ENCODE data around the gene FCHSD1. TPM values are rescaled to one million over a fixed set of nuclear protein-coding genes. Genes with fewer than 3 reads are reported as not detected.
A peak's percentile ranks its signal among the peaks of the same experiment; 100 is the strongest.

The FCHSD1 gene
- polyA plus RNA-seq, 3 donors = 3.0 to 73.3 (median 3.4) TPM

GRCh38 chr5:141649056-141649688 lies 2.0 kb downstream of the FCHSD1 start:
- H3K4me3 Mint-ChIP-seq = no peak overlapping the region
- H3K27ac ChIP-seq (ENCODE audit: low read depth in 1 of 2, low read length in 2 of 2) = no peak overlapping the region
- H3K9me3 ChIP-seq (replicated peaks in 1 of 2; ENCODE audit: control insufficient read depth in 1 of 2, insufficient read depth in 1 of 2, low read length in 2 of 2) = no peaks in the 10 kb centered on the region
- H2AFZ ChIP-seq (ENCODE audit: insufficient read depth, low read depth, low read length, poor library complexity, severe bottlenecking) = no peak overlapping the region
- 96% methylated on average over 10 of the region's 17 CpGs for WGBS (ENCODE audit: insufficient coverage)
- peak overlapping the region in 1 of 7 donors; percentile 25 for H3K27ac Mint-ChIP-seq
- no peak for TF ChIP-seq CTCF (IDR thresholded peaks at IDR 0.05)
- H3K4me3 ChIP-seq (replicated peaks in 1 of 3; ENCODE audit: low read depth in 2 of 3, low read length in 3 of 3) = no peak overlapping the region
- H3K9me3 Mint-ChIP-seq = no peaks in the 10 kb centered on the region
- intact Hi-C loops (cut with micrococcal nuclease) = no loop called here
- H3K36me3 Mint-ChIP-seq = peaks cover 58 to 62% of the 10 kb centered on the region in 2 donors
- peaks cover 0 to 2% (median 0%) of the 10 kb centered on the region in 3 donors for H3K27me3 Mint-ChIP-seq (ENCODE audit: low read depth in 3 of 3)
- H3K27me3 ChIP-seq (ENCODE audit: control insufficient read depth in 2 of 2, insufficient read depth in 2 of 2, low read length in 2 of 2) = no peaks in the 10 kb centered on the region
- H3K4me1 ChIP-seq (ENCODE audit: control insufficient read depth in 1 of 2, insufficient read depth in 2 of 2, low read length in 2 of 2) = peaks cover 13 to 20% of the 10 kb centered on the region in 2 donors
- peaks cover 27% of the 10 kb centered on the region for H3K4me1 Mint-ChIP-seq
- H3K36me3 ChIP-seq (replicated peaks in 1 of 2; ENCODE audit: control insufficient read depth in 1 of 2, insufficient read depth in 2 of 2, low read length in 2 of 2) = peaks cover 44 to 59% of the 10 kb centered on the region in 2 donors
- no peak overlapping the region for H3K9ac ChIP-seq (ENCODE audit: insufficient read depth, low read length, poor library complexity, severe bottlenecking)
- no peak overlapping the region for H3K4me2 ChIP-seq (replicated peaks; ENCODE audit: extremely low read depth, low read length, poor library complexity, severe bottlenecking)
- no peaks in the 10 kb centered on the region for H4K20me1 ChIP-seq (ENCODE audit: insufficient read depth, low read length)
- H3K79me2 ChIP-seq (ENCODE audit: insufficient read depth, low read length) = no peaks in the 10 kb centered on the region
- no peak for DNase-seq

- Histone ChIP-seq H3K4me1 (ENCODE audit: control insufficient read depth in 1 of 2, insufficient read depth in 2 of 2, low read length in 2 of 2) (peaks cover 13 to 26% of the 10 kb centered on the region in 2 donors), H4K20me1 (ENCODE audit: insufficient read depth, low read length) (no peaks in the 10 kb centered on the region), H3K27ac (ENCODE audit: low read depth in 1 of 2, low read length in 2 of 2) (no peak overlapping the region), H3K27me3 (ENCODE audit: control insufficient read depth in 2 of 2, insufficient read depth in 2 of 2, low read length in 2 of 2) (no peaks in the 10 kb centered on the region), H3K9ac (ENCODE audit: insufficient read depth, low read length, poor library complexity, severe bottlenecking) (no peak overlapping the region), H3K79me2 (ENCODE audit: insufficient read depth, low read length) (no peaks in the 10 kb centered on the region), H3K4me2 (replicated peaks; ENCODE audit: extremely low read depth, low read length, poor library complexity, severe bottlenecking) (no peak overlapping the region), H3K36me3 (replicated peaks in 1 of 2; ENCODE audit: control insufficient read depth in 1 of 2, insufficient read depth in 2 of 2, low read length in 2 of 2) (peaks cover 36 to 56% of the 10 kb centered on the region in 2 donors), H3K4me3 (replicated peaks in 1 of 3; ENCODE audit: low read depth in 2 of 3, low read length in 3 of 3) (no peak overlapping the region), H2AFZ (ENCODE audit: insufficient read depth, low read depth, low read length, poor library complexity, severe bottlenecking) (no peak overlapping the region), H3K9me3 (replicated peaks in 1 of 2; ENCODE audit: control insufficient read depth in 1 of 2, insufficient read depth in 1 of 2, low read length in 2 of 2) (no peaks in the 10 kb centered on the region)
- intact Hi-C loops (cut with micrococcal nuclease) = no loop called here
- no peaks in the 10 kb centered on the region for H3K9me3 Mint-ChIP-seq
- WGBS (ENCODE audit: insufficient coverage) = 100% methylated on average over 1 of the region's 3 CpGs
- H3K36me3 Mint-ChIP-seq = peaks cover 53 to 54% of the 10 kb centered on the region in 2 donors
- H3K27ac Mint-ChIP-seq = no peak overlapping the region
- peaks cover 30% of the 10 kb centered on the region for H3K4me1 Mint-ChIP-seq
- TF ChIP-seq CTCF (IDR thresholded peaks at IDR 0.05) = no peak
- peaks cover 0 to 2% (median 0%) of the 10 kb centered on the region in 3 donors for H3K27me3 Mint-ChIP-seq (ENCODE audit: low read depth in 3 of 3)
- no peak overlapping the region for H3K4me3 Mint-ChIP-seq
- no peak for DNase-seq
Measured at GRCh38 chr5:141647851-141648250, 3.4 kb downstream of the FCHSD1 start.
